Measurements from ENCODE around the gene WARS2. TPM values are rescaled to one million over a fixed set of nuclear protein-coding genes. Genes with fewer than 3 reads are reported as not detected.

The WARS2 gene
- total RNA-seq, 1 experiment from 2014 or later, result 17.6 TPM

DNA sequence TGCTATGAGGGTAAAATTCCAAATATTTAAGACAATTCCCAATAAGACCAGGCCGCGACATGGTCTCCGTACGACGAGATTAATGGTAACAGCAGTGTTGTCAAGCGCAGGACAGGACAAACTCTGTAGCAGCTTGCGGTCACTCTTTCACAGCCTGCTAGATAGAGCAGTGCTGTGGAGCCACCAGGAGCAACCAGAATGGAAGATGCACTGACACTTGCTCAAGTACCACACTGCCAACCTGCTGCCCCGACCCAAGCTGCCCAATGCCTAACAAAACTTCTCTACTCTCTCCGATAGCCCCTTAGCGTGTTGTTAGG, 636 bp downstream of the WARS2 start:
- intact Hi-C loops (cut with micrococcal nuclease; ENCODE audit: unreplicated experiment), result loop anchor here (2.0 to 5.0 kb wide), 2 partner anchors 135 to 138 kb away; no protein-coding TSS in a partner anchor
- peaks cover 13% of the 10 kb centered on the region; the same call in 1 of the 2 replicates for H3F3A ChIP-seq (ENCODE audit: insufficient read depth, low read depth)
- H3K4me2 ChIP-seq, result peak overlapping the region; percentile 84
- peak overlapping the region; percentile 90 for H2AFZ ChIP-seq
- H3K79me2 ChIP-seq (ENCODE audit: low read depth), result peaks cover 63% of the 10 kb centered on the region
- H3K4me3 ChIP-seq, result peak overlapping the region; percentile 75
- peaks cover 31% of the 10 kb centered on the region for H3K4me1 ChIP-seq (replicated peaks; ENCODE audit: insufficient read depth)
- 0 out of 2 replicates have a peak, but pooled peaks cover 6% of the 10 kb centered on the region for H3K36me3 ChIP-seq (ENCODE audit: low read depth)
- ChIA-PET CTCF (no interaction called here), POLR2A (ENCODE audit: unreplicated experiment) (interaction anchor here (0.6 to 0.7 kb wide), 3 partner anchors 92 to 1548 kb away, joined by 3 to 5 read pairs (median 3); no protein-coding TSS in a partner anchor)
- 0 out of 2 replicates have a peak, but pooled peaks cover 8% of the 10 kb centered on the region for H4K20me1 ChIP-seq (ENCODE audit: insufficient read depth)
- no peak for DNase-seq
- peak overlapping the region; percentile 96 for H3K27ac ChIP-seq
- no peaks in the 10 kb centered on the region for H3K27me3 ChIP-seq (ENCODE audit: insufficient read depth, low read depth)
- no peaks in the 10 kb centered on the region for H3K9me2 ChIP-seq (ENCODE audit: insufficient read depth)
- TF ChIP-seq EZH2 (IDR thresholded peaks at IDR 0.05; ENCODE audit: low read depth), result no peak
- TF ChIP-seq, protein P1, sequence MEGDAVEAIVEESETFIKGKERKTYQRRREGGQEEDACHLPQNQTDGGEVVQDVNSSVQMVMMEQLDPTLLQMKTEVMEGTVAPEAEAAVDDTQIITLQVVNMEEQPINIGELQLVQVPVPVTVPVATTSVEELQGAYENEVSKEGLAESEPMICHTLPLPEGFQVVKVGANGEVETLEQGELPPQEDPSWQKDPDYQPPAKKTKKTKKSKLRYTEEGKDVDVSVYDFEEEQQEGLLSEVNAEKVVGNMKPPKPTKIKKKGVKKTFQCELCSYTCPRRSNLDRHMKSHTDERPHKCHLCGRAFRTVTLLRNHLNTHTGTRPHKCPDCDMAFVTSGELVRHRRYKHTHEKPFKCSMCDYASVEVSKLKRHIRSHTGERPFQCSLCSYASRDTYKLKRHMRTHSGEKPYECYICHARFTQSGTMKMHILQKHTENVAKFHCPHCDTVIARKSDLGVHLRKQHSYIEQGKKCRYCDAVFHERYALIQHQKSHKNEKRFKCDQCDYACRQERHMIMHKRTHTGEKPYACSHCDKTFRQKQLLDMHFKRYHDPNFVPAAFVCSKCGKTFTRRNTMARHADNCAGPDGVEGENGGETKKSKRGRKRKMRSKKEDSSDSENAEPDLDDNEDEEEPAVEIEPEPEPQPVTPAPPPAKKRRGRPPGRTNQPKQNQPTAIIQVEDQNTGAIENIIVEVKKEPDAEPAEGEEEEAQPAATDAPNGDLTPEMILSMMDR (conservative IDR thresholded peaks at IDR 0.05), result no peak; the same call in 1 of the 2 replicates
- H3K9me3 ChIP-seq (ENCODE audit: insufficient read depth, low read depth), result no peaks in the 10 kb centered on the region
- BruUV-seq (replicated peaks), result no TSS peak

- H3K27me3 ChIP-seq (ENCODE audit: insufficient read depth, low read depth), result no peaks in the 10 kb centered on the region
- H2AFZ ChIP-seq, result peak overlapping the region; percentile 90
- BruUV-seq (replicated peaks), result TSS peak; percentile 70
- no peak for DNase-seq
- H4K20me1 ChIP-seq (ENCODE audit: insufficient read depth), result 0 out of 2 replicates have a peak, but pooled peaks cover 8% of the 10 kb centered on the region
- no peaks in the 10 kb centered on the region for H3K9me2 ChIP-seq (ENCODE audit: insufficient read depth)
- peak overlapping the region; percentile 75 for H3K4me3 ChIP-seq
- TF ChIP-seq, protein P1 (conservative IDR thresholded peaks at IDR 0.05), result no peak
- no peak for TF ChIP-seq EZH2 (IDR thresholded peaks at IDR 0.05; ENCODE audit: low read depth)
- intact Hi-C loops (cut with micrococcal nuclease; ENCODE audit: unreplicated experiment), result no loop called here
- H3K79me2 ChIP-seq (ENCODE audit: low read depth), result peaks cover 63% of the 10 kb centered on the region
- H3F3A ChIP-seq (ENCODE audit: insufficient read depth, low read depth), result peaks cover 13% of the 10 kb centered on the region; the same call in 1 of the 2 replicates
- no peaks in the 10 kb centered on the region for H3K9me3 ChIP-seq (ENCODE audit: insufficient read depth, low read depth)
- CTCF ChIA-PET, result no interaction called here
- H3K4me1 ChIP-seq (replicated peaks; ENCODE audit: insufficient read depth), result peaks cover 31% of the 10 kb centered on the region
- peak overlapping the region; percentile 84 for H3K4me2 ChIP-seq
- H3K36me3 ChIP-seq (ENCODE audit: low read depth), result 0 out of 2 replicates have a peak, but pooled peaks cover 6% of the 10 kb centered on the region
- peak overlapping the region; percentile 96 for H3K27ac ChIP-seq
- POLR2A ChIA-PET (ENCODE audit: unreplicated experiment), result interaction anchor here (0.6 kb wide), 1 partner anchor 101 kb away, joined by 5 read pairs; no protein-coding TSS in a partner anchor
Measured at GRCh38 chr1:119139403-119139802, 1.1 kb downstream of the WARS2 start.

GRCh38 chr1:119136401-119136800, 4.1 kb downstream of the WARS2 start:
- Histone ChIP-seq H3K36me3 (ENCODE audit: low read depth) (0 out of 2 replicates have a peak, but pooled peaks cover 6% of the 10 kb centered on the region), H3K4me2 (no peak overlapping the region), H3F3A (ENCODE audit: insufficient read depth, low read depth) (peaks cover 13% of the 10 kb centered on the region; the same call in 1 of the 2 replicates), H3K4me1 (replicated peaks; ENCODE audit: insufficient read depth) (peaks cover 16% of the 10 kb centered on the region), H2AFZ (no peak overlapping the region), H3K9me3 (ENCODE audit: insufficient read depth, low read depth) (no peaks in the 10 kb centered on the region), H3K79me2 (ENCODE audit: low read depth) (peaks cover 49% of the 10 kb centered on the region), H3K27ac (no peak overlapping the region), H4K20me1 (ENCODE audit: insufficient read depth) (0 out of 2 replicates have a peak, but pooled peaks cover 8% of the 10 kb centered on the region), H3K4me3 (no peak overlapping the region), H3K9me2 (ENCODE audit: insufficient read depth) (no peaks in the 10 kb centered on the region), H3K27me3 (ENCODE audit: insufficient read depth, low read depth) (no peaks in the 10 kb centered on the region)
- ChIA-PET CTCF (interaction anchor here (0.7 kb wide), 1 partner anchor 95 kb away, joined by 4 read pairs; no protein-coding TSS in a partner anchor), POLR2A (ENCODE audit: unreplicated experiment) (no interaction called here)
- no peak for DNase-seq
- no TSS peak for BruUV-seq (replicated peaks)
- no peak for TF ChIP-seq EZH2 (IDR thresholded peaks at IDR 0.05; ENCODE audit: low read depth)
- TF ChIP-seq, protein P1 (conservative IDR thresholded peaks at IDR 0.05), result no peak
- intact Hi-C loops (cut with micrococcal nuclease; ENCODE audit: unreplicated experiment), result no loop called here

Measured in PC-9 (cell line).